VCaP (cell line): Measurements from ENCODE around the gene SKIC2.
A peak's percentile ranks its signal among the peaks of the same experiment; 100 is the strongest.

ENCODE experiments used
- H3K27ac ChIP-seq: fragments of 450-650 bp; 2 replicates; pipeline ENCODE4 v1.5.1; 2017
- TF ChIP-seq, protein P1 (sequence below): fragments of 450-650 bp; conservative IDR thresholded peaks from 2 replicates; pipeline ENCODE4 v1.5.1; 2017; ENCODE audit warnings: mild to moderate bottlenecking, moderate library complexity

The SKIC2 gene

GRCh38 chr6:31966997-31967925, 8.3 kb downstream of the SKIC2 start:
- H3K27ac ChIP-seq, result no peak overlapping the region
- TF ChIP-seq, protein P1, sequence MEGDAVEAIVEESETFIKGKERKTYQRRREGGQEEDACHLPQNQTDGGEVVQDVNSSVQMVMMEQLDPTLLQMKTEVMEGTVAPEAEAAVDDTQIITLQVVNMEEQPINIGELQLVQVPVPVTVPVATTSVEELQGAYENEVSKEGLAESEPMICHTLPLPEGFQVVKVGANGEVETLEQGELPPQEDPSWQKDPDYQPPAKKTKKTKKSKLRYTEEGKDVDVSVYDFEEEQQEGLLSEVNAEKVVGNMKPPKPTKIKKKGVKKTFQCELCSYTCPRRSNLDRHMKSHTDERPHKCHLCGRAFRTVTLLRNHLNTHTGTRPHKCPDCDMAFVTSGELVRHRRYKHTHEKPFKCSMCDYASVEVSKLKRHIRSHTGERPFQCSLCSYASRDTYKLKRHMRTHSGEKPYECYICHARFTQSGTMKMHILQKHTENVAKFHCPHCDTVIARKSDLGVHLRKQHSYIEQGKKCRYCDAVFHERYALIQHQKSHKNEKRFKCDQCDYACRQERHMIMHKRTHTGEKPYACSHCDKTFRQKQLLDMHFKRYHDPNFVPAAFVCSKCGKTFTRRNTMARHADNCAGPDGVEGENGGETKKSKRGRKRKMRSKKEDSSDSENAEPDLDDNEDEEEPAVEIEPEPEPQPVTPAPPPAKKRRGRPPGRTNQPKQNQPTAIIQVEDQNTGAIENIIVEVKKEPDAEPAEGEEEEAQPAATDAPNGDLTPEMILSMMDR, result no peak

DNA sequence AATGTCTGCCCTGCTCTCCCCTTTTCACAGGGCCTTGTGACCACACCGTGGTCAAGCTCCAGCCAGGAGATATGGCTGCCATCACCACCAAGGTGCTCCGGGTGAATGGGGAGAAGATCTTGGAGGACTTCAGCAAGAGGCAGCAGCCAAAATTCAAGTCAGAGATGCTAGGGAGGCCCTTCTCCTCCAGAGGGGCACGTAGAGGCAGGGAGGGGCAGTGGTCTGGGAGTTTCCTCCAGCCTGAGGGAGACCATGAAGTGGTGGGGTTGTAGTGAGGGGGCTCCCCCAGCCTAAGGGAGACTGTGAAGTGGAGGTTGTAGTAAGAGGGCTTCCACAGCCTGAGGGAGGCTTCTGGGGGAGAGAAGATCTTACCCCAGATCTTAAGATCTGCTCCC, 8.9 kb downstream of the SKIC2 start:
- H3K27ac ChIP-seq, result no peak overlapping the region
- TF ChIP-seq, protein P1, result no peak

DNA sequence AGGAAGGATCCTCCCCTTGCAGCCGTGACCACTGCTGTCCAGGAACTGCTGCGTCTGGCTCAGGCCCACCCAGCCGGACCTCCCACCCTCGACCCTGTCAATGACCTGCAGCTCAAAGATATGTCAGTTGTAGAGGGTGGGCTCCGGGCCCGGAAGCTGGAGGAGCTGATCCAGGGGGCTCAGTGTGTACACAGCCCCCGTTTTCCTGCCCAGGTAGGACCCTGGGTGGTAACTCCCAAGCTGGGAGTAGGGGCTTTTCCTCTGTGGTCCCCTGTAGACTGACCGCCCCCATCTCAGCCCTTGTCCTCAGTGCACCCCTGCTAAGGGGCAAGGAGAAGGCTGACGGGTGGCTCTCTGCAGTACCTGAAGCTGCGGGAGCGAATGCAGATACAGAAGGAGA, 9.4 kb downstream of the SKIC2 start:
- TF ChIP-seq, protein P1, result no peak
- H3K27ac ChIP-seq, result no peak overlapping the region

DNA sequence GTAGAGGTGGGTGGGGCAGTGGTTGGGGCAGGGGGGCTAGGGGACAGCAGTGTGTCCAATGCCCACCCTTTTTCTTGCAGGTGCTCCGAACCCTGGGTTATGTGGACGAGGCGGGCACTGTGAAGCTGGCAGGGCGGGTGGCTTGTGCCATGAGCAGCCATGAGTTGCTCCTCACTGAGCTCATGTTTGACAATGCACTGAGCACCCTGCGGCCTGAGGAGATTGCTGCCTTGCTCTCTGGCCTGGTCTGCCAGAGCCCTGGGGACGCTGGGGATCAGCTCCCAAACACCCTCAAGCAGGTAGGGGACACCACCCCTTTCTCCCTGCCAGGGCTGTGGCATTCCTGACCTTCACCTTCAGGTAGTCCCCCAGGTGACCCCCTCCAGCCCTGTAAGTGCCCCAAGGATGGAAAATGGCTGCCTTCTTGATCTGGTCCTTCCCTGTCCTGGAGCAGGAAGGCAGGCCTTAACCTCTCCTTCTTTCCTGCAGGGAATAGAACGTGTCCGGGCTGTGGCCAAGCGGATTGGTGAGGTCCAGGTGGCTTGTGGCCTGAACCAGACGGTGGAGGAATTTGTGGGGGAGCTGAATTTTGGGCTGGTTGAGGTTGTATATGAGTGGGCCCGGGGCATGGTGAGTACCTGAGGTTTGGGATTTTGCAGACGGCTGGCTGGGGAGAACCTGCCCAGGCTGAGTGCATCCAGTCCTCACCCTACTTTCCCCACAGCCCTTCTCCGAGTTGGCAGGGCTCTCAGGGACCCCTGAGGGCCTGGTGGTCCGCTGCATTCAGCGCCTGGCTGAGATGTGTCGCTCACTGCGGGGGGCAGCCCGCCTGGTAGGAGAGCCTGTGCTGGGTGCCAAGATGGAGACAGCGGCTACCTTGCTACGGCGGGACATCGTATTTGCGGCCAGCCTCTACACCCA, 10.1 kb downstream of the SKIC2 start:
- TF ChIP-seq, protein P1, result no peak
- H3K27ac ChIP-seq, result no peak overlapping the region

- TF ChIP-seq, protein P1, result no peak
- H3K27ac ChIP-seq, result peak overlapping the region; percentile 85; the same call in 1 of the 2 replicates
Observed at GRCh38 chr6:31969712-31970603, 11.0 kb downstream of the SKIC2 start.

DNA sequence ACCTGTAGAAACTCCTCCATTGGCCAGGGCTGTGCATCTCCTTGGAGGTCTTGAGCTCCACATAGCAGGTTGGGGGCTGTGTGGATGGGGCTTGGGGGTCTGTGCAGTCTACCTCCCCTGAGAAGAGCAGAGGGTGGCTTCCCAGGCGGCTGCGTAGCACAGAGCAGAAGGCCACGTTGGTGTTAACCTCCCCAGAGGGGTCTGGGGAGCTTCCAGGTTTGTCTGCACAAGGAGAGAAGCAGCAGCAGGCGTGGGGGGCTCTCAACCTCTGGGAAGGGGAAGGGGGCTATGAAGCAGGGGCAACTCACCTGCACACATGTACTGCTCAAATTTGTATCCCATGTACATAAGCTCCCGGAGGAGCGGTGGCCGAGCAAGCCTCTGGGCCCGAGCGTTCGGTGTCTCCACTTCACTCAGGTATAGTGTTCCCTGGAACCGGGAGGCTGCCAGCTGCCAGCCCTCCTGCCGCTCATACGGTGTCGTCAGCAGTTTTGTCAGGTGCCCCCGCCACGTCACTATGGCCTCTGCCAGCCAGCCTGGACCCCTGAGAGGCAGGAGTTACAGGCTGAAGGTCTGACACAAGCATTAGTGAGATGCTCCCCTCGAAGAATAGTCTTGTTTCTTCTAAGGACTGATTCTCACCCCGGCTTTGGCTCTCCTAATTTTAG, 11.8 kb downstream of the SKIC2 start:
- H3K27ac ChIP-seq, result peak overlapping the region; percentile 85
- TF ChIP-seq, protein P1, result no peak
